ENCODE results near the gene ZSCAN2. TPM values are rescaled to one million over a fixed set of nuclear protein-coding genes. Genes with fewer than 3 reads are reported as not detected.
"Not testable (repeated sequence)": the region's sequence is repeated elsewhere in the genome, so short reads cannot be mapped to it uniquely, and the experiment has no call there.

ZSCAN2 gene
- total RNA-seq, 2 donors from 2014 or later, result 9.8 to 12.6 TPM

GRCh38 chr15:84629033-84629432 is 28.2 kb downstream of the ZSCAN2 start:
- no peaks in the 10 kb centered on the region for H3K27me3 Mint-ChIP-seq (ENCODE audit: low read depth)
- H3K9me3 Mint-ChIP-seq, result no peaks in the 10 kb centered on the region
- no peak for ATAC-seq (replicated peaks in 1 of 2)
- no peak overlapping the region for H3K27ac Mint-ChIP-seq
- H3K36me3 Mint-ChIP-seq (ENCODE audit: insufficient read depth in 2 of 2), result peaks cover 2 to 6% of the 10 kb centered on the region in 2 donors
- DNase-seq, result no peak
- H3K4me3 Mint-ChIP-seq, result no peak overlapping the region
- peaks cover 29% of the 10 kb centered on the region for H3K4me1 Mint-ChIP-seq (ENCODE audit: low read depth)

GRCh38 chr15:84631706-84632272 is 31.0 kb downstream of the ZSCAN2 start:
- Mint-ChIP-seq H3K4me3 (peak overlapping the region; percentile 96 to 97), H3K9me3 (no peaks in the 10 kb centered on the region), H3K36me3 (ENCODE audit: insufficient read depth in 2 of 2) (peaks cover 4 to 7% of the 10 kb centered on the region in 2 donors), H3K27ac (peak overlapping the region; percentile 79), H3K27me3 (ENCODE audit: low read depth) (no peaks in the 10 kb centered on the region), H3K4me1 (ENCODE audit: low read depth) (peaks cover 57% of the 10 kb centered on the region)
- DNase-seq, result no peak
- no peak for ATAC-seq (replicated peaks in 1 of 2)

- Mint-ChIP-seq H3K27me3 (ENCODE audit: low read depth) (no peaks in the 10 kb centered on the region), H3K36me3 (ENCODE audit: insufficient read depth in 2 of 2) (peaks cover 9 to 17% of the 10 kb centered on the region in 2 donors), H3K4me3 (peak overlapping the region; percentile 96 to 97), H3K4me1 (ENCODE audit: low read depth) (peaks cover 69% of the 10 kb centered on the region), H3K27ac (peak overlapping the region; percentile 93), H3K9me3 (no peaks in the 10 kb centered on the region)
- peak; percentile 71 to 75 for DNase-seq
- ATAC-seq (replicated peaks in 1 of 2), result peak; percentile 61 to 62
These were observed 32.8 kb downstream of the ZSCAN2 start for GRCh38 chr15:84633311-84634227.

GRCh38 chr15:84634228-84634837 is 33.5 kb downstream of the ZSCAN2 start:
- H3K27me3 Mint-ChIP-seq (ENCODE audit: low read depth), result no peaks in the 10 kb centered on the region
- H3K36me3 Mint-ChIP-seq (ENCODE audit: insufficient read depth in 2 of 2), result peaks cover 9 to 17% of the 10 kb centered on the region in 2 donors
- no peak for DNase-seq
- peaks cover 69% of the 10 kb centered on the region for H3K4me1 Mint-ChIP-seq (ENCODE audit: low read depth)
- ATAC-seq (replicated peaks in 1 of 2), result no peak
- no peaks in the 10 kb centered on the region for H3K9me3 Mint-ChIP-seq
- H3K4me3 Mint-ChIP-seq, result peak overlapping the region; percentile 96 to 97
- H3K27ac Mint-ChIP-seq, result peak overlapping the region; percentile 92

GRCh38 chr15:84638103-84638502 is 37.3 kb downstream of the ZSCAN2 start:
- ATAC-seq (replicated peaks in 1 of 2) (no peak), DNase-seq (no peak)
- Mint-ChIP-seq H3K36me3 (ENCODE audit: insufficient read depth in 2 of 2) (peaks cover 8 to 17% of the 10 kb centered on the region in 2 donors), H3K4me3 (peak overlapping the region in 1 of 2 donors; percentile 15), H3K4me1 (ENCODE audit: low read depth) (peaks cover 48% of the 10 kb centered on the region), H3K27ac (peak overlapping the region; percentile 29), H3K9me3 (no peaks in the 10 kb centered on the region), H3K27me3 (ENCODE audit: low read depth) (no peaks in the 10 kb centered on the region)

- H3K27me3 Mint-ChIP-seq (ENCODE audit: low read depth); H3K9me3 Mint-ChIP-seq; H3K4me3 Mint-ChIP-seq; DNase-seq; ATAC-seq (replicated peaks in 1 of 2): not testable (repeated sequence)
- Mint-ChIP-seq H3K4me1 (ENCODE audit: low read depth) (peaks cover 20% of the 10 kb centered on the region), H3K27ac (peak overlapping the region; percentile 73), H3K36me3 (ENCODE audit: insufficient read depth in 2 of 2) (peaks cover 7 to 19% of the 10 kb centered on the region in 2 donors)
These were observed 41.1 kb downstream of the ZSCAN2 start for GRCh38 chr15:84641871-84642270.

GRCh38 chr15:84642640-84643039 is 41.8 kb downstream of the ZSCAN2 start:
- H3K27ac Mint-ChIP-seq; H3K9me3 Mint-ChIP-seq; DNase-seq; H3K4me3 Mint-ChIP-seq; H3K27me3 Mint-ChIP-seq (ENCODE audit: low read depth); ATAC-seq (replicated peaks in 1 of 2): not testable (repeated sequence)
- peaks cover 7 to 19% of the 10 kb centered on the region in 2 donors for H3K36me3 Mint-ChIP-seq (ENCODE audit: insufficient read depth in 2 of 2)
- H3K4me1 Mint-ChIP-seq (ENCODE audit: low read depth), result peaks cover 20% of the 10 kb centered on the region

- peaks cover 4 to 15% of the 10 kb centered on the region in 2 donors for H3K36me3 Mint-ChIP-seq (ENCODE audit: insufficient read depth in 2 of 2)
These were observed 43.0 kb downstream of the ZSCAN2 start for GRCh38 chr15:84643838-84644237.

GRCh38 chr15:84645496-84645895 is 44.7 kb downstream of the ZSCAN2 start:
- Mint-ChIP-seq H3K27ac (no peak overlapping the region), H3K9me3 (no peaks in the 10 kb centered on the region), H3K27me3 (ENCODE audit: low read depth) (no peaks in the 10 kb centered on the region), H3K4me3 (no peak overlapping the region), H3K4me1 (ENCODE audit: low read depth) (peaks cover 23% of the 10 kb centered on the region), H3K36me3 (ENCODE audit: insufficient read depth in 2 of 2) (peaks cover 6 to 22% of the 10 kb centered on the region in 2 donors)
- ATAC-seq (replicated peaks in 1 of 2), result no peak
- DNase-seq, result no peak

More at GRCh38 chr15:84643838-84644237, 43.0 kb downstream of the ZSCAN2 start:
- DNase-seq (no peak), ATAC-seq (replicated peaks in 1 of 2) (no peak)
- Mint-ChIP-seq H3K4me3 (no peak overlapping the region), H3K4me1 (ENCODE audit: low read depth) (peaks cover 19% of the 10 kb centered on the region), H3K27ac (no peak overlapping the region), H3K9me3 (no peaks in the 10 kb centered on the region), H3K27me3 (ENCODE audit: low read depth) (no peaks in the 10 kb centered on the region)

- Mint-ChIP-seq H3K4me3 (no peak overlapping the region), H3K27me3 (ENCODE audit: low read depth) (no peaks in the 10 kb centered on the region), H3K4me1 (ENCODE audit: low read depth) (peaks cover 19% of the 10 kb centered on the region), H3K27ac (no peak overlapping the region), H3K9me3 (no peaks in the 10 kb centered on the region), H3K36me3 (ENCODE audit: insufficient read depth in 2 of 2) (peaks cover 6 to 22% of the 10 kb centered on the region in 2 donors)
- DNase-seq (no peak), ATAC-seq (replicated peaks in 1 of 2) (no peak)
These were observed 45.2 kb downstream of the ZSCAN2 start for GRCh38 chr15:84645997-84646396.

GRCh38 chr15:84647726-84648125 is 46.9 kb downstream of the ZSCAN2 start:
- peaks cover 29% of the 10 kb centered on the region for H3K4me1 Mint-ChIP-seq (ENCODE audit: low read depth)
- peak; percentile 13 to 19 for ATAC-seq (replicated peaks in 1 of 2)
- no peaks in the 10 kb centered on the region for H3K27me3 Mint-ChIP-seq (ENCODE audit: low read depth)
- H3K4me3 Mint-ChIP-seq, result no peak overlapping the region
- H3K36me3 Mint-ChIP-seq (ENCODE audit: insufficient read depth in 2 of 2), result peaks cover 12 to 33% of the 10 kb centered on the region in 2 donors
- no peaks in the 10 kb centered on the region for H3K9me3 Mint-ChIP-seq
- no peak for DNase-seq
- peak overlapping the region; percentile 51 for H3K27ac Mint-ChIP-seq

- Mint-ChIP-seq H3K27me3 (ENCODE audit: low read depth) (no peaks in the 10 kb centered on the region), H3K4me3 (no peak overlapping the region), H3K9me3 (no peaks in the 10 kb centered on the region), H3K36me3 (ENCODE audit: insufficient read depth in 2 of 2) (peaks cover 12 to 30% of the 10 kb centered on the region in 2 donors), H3K4me1 (ENCODE audit: low read depth) (peaks cover 37% of the 10 kb centered on the region), H3K27ac (peak overlapping the region; percentile 5)
- ATAC-seq (replicated peaks in 1 of 2) (no peak), DNase-seq (no peak)
These were observed 47.7 kb downstream of the ZSCAN2 start for GRCh38 chr15:84648539-84648938.

GRCh38 chr15:84649706-84650105 is 48.9 kb downstream of the ZSCAN2 start:
- DNase-seq (no peak), ATAC-seq (replicated peaks in 1 of 2) (no peak)
- no peaks in the 10 kb centered on the region for H3K27me3 Mint-ChIP-seq (ENCODE audit: low read depth)
- H3K4me1 Mint-ChIP-seq (ENCODE audit: low read depth), result peaks cover 42% of the 10 kb centered on the region
- H3K9me3 Mint-ChIP-seq, result no peaks in the 10 kb centered on the region
- H3K36me3 Mint-ChIP-seq (ENCODE audit: insufficient read depth in 2 of 2), result peaks cover 12 to 30% of the 10 kb centered on the region in 2 donors
- H3K27ac Mint-ChIP-seq, result no peak overlapping the region
- no peak overlapping the region for H3K4me3 Mint-ChIP-seq

All from activated T-cell treated with anti-CD3 and anti-CD28 coated beads, Interleukin-2, amount 50 U/mL, for 72 hours (primary cell).